ENCODE results near the gene PDZRN3.

DNA sequence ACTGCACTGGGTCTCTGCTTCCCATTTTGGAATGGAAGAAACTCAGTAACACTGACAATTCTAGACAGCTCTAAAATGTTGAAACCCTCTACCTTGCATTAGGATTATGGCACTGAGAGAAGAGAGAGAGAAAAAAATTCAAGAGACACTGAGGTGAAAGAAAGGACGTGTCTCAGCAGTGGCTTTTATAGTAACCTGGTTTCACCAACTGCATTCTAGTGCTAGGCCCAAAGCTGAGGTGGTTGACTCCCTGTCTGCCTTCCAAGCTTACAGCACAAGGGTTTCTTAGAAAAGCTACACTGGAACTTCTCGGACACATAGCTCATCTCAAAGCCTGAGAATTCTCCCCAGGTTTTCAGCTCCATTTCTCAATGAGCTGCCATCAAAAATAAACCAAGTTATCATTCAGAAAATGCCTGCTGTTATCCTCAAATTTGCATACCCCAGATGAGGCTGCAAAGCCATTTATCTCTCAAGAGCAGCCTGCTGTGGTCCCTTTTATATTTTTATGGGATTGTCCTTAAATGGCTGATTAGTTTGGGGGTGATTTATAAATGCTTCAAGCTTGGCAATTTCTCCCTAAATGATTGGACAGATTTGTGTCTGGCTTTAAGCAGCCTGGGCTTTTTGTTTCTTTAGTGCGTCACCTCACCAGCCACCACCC lies 283.3 kb downstream of the PDZRN3 start:
- TF ChIP-seq, protein P1, sequence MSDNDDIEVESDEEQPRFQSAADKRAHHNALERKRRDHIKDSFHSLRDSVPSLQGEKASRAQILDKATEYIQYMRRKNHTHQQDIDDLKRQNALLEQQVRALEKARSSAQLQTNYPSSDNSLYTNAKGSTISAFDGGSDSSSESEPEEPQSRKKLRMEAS (IDR thresholded peaks at IDR 0.05), result no peak
- TF ChIP-seq, protein P2, sequence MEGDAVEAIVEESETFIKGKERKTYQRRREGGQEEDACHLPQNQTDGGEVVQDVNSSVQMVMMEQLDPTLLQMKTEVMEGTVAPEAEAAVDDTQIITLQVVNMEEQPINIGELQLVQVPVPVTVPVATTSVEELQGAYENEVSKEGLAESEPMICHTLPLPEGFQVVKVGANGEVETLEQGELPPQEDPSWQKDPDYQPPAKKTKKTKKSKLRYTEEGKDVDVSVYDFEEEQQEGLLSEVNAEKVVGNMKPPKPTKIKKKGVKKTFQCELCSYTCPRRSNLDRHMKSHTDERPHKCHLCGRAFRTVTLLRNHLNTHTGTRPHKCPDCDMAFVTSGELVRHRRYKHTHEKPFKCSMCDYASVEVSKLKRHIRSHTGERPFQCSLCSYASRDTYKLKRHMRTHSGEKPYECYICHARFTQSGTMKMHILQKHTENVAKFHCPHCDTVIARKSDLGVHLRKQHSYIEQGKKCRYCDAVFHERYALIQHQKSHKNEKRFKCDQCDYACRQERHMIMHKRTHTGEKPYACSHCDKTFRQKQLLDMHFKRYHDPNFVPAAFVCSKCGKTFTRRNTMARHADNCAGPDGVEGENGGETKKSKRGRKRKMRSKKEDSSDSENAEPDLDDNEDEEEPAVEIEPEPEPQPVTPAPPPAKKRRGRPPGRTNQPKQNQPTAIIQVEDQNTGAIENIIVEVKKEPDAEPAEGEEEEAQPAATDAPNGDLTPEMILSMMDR (IDR thresholded peaks at IDR 0.05; ENCODE audit: low read depth, low read length, missing input control), result no peak
- no peak for TF ChIP-seq EGR1 (IDR thresholded peaks at IDR 0.05; ENCODE audit: low read depth in 2 of 2)
- TF ChIP-seq, protein P3, sequence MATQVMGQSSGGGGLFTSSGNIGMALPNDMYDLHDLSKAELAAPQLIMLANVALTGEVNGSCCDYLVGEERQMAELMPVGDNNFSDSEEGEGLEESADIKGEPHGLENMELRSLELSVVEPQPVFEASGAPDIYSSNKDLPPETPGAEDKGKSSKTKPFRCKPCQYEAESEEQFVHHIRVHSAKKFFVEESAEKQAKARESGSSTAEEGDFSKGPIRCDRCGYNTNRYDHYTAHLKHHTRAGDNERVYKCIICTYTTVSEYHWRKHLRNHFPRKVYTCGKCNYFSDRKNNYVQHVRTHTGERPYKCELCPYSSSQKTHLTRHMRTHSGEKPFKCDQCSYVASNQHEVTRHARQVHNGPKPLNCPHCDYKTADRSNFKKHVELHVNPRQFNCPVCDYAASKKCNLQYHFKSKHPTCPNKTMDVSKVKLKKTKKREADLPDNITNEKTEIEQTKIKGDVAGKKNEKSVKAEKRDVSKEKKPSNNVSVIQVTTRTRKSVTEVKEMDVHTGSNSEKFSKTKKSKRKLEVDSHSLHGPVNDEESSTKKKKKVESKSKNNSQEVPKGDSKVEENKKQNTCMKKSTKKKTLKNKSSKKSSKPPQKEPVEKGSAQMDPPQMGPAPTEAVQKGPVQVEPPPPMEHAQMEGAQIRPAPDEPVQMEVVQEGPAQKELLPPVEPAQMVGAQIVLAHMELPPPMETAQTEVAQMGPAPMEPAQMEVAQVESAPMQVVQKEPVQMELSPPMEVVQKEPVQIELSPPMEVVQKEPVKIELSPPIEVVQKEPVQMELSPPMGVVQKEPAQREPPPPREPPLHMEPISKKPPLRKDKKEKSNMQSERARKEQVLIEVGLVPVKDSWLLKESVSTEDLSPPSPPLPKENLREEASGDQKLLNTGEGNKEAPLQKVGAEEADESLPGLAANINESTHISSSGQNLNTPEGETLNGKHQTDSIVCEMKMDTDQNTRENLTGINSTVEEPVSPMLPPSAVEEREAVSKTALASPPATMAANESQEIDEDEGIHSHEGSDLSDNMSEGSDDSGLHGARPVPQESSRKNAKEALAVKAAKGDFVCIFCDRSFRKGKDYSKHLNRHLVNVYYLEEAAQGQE (IDR thresholded peaks at IDR 0.05), result no peak
- no peak for TF ChIP-seq TAF1 (conservative IDR thresholded peaks at IDR 0.05)
- TF ChIP-seq HNF4G (IDR thresholded peaks at IDR 0.05), result no peak
- no peak for TF ChIP-seq JUND (IDR thresholded peaks at IDR 0.05)
- TF ChIP-seq, protein P4, sequence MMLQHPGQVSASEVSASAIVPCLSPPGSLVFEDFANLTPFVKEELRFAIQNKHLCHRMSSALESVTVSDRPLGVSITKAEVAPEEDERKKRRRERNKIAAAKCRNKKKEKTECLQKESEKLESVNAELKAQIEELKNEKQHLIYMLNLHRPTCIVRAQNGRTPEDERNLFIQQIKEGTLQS (IDR thresholded peaks at IDR 0.05), result no peak
